Measurements from ENCODE around the gene SH2D7.

SH2D7 gene

DNA sequence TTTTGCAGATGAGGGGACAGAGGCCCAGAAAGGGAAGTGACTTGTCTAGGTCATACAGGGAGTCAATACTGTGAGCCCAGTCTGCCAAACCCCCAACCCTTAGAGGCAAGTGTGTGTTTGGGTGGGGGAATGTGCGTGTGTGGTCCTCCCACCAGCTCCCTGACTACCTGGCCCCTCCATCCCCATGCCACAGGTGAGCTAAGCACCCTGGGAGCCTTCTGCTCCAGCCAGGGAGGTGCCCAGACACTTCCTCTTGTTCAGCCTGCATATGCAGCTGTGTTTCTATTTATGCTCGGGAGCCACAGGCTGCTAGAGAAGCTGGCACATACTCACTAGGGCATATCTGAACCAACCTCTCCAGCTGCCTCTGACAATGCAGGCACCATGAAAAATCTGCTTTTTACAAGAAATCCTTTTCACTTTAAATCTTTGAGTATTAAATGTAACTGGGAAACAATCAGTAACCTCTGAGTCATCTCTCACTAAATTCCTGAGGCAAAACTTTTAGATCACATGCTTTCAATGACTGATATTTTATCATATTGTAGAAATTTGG lies 35.6 kb upstream of the SH2D7 start:
- Histone ChIP-seq H3K9me2 (ENCODE audit: low read depth, low read length) (no peaks in the 10 kb centered on the region), H3K4me1 (ENCODE audit: insufficient read depth, low read length, severe bottlenecking) (peaks cover 81% of the 10 kb centered on the region), H3F3A (ENCODE audit: insufficient read depth, low read length) (no peaks in the 10 kb centered on the region), H3K9me3 (ENCODE audit: low read length) (no peaks in the 10 kb centered on the region), H3K27me3 (ENCODE audit: insufficient read depth, low read length) (no peaks in the 10 kb centered on the region), H4K20me1 (ENCODE audit: insufficient read depth, low read length) (no peaks in the 10 kb centered on the region), H3K27ac (ENCODE audit: low read depth, low read length, poor library complexity, severe bottlenecking) (peak overlapping the region; percentile 94), H3K9ac (ENCODE audit: low read length) (no peak overlapping the region; the same call in 1 of the 2 replicates), H3K4me2 (ENCODE audit: low read length) (peak overlapping the region; percentile 61; the same call in 1 of the 2 replicates), H3K79me2 (ENCODE audit: insufficient read depth, low read length) (peaks cover 24% of the 10 kb centered on the region), H3K36me3 (ENCODE audit: insufficient read depth, low read length) (peaks cover 18% of the 10 kb centered on the region), H3K4me3 (ENCODE audit: low read depth, low read length, poor library complexity, severe bottlenecking) (no peak overlapping the region), H2AFZ (ENCODE audit: low read length) (no peak overlapping the region)
- TF ChIP-seq, protein P1, sequence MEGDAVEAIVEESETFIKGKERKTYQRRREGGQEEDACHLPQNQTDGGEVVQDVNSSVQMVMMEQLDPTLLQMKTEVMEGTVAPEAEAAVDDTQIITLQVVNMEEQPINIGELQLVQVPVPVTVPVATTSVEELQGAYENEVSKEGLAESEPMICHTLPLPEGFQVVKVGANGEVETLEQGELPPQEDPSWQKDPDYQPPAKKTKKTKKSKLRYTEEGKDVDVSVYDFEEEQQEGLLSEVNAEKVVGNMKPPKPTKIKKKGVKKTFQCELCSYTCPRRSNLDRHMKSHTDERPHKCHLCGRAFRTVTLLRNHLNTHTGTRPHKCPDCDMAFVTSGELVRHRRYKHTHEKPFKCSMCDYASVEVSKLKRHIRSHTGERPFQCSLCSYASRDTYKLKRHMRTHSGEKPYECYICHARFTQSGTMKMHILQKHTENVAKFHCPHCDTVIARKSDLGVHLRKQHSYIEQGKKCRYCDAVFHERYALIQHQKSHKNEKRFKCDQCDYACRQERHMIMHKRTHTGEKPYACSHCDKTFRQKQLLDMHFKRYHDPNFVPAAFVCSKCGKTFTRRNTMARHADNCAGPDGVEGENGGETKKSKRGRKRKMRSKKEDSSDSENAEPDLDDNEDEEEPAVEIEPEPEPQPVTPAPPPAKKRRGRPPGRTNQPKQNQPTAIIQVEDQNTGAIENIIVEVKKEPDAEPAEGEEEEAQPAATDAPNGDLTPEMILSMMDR (IDR thresholded peaks at IDR 0.05; ENCODE audit: low read length) = no peak
- TF ChIP-seq EZH2 (IDR thresholded peaks at IDR 0.05; ENCODE audit: borderline replicate concordance, low read length) = no peak

DNA sequence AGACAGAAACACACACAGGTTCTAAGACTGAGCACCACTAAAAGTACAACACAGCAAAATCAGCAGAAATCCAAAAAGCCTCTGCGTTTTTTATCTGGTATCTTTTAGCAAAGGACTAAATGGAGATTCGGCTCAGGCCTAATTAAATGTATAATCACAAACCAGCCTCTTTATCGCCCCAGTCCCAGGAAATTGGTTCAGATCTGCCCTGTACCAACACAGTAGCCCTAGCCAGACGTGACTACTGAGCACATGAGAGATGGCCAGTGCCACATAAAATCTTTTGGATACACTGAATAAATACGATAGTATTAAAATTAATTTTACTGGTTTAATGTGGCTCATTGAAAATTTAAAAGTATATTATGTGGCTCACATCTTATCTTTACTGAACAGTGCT lies 34.6 kb upstream of the SH2D7 start:
- H3K27ac ChIP-seq (ENCODE audit: low read depth, low read length, poor library complexity, severe bottlenecking) = peak overlapping the region; percentile 94
- peak overlapping the region; percentile 35 for H3K9ac ChIP-seq (ENCODE audit: low read length)
- H3K36me3 ChIP-seq (ENCODE audit: insufficient read depth, low read length) = peaks cover 12% of the 10 kb centered on the region
- peaks cover 34% of the 10 kb centered on the region for H3K79me2 ChIP-seq (ENCODE audit: insufficient read depth, low read length)
- peak overlapping the region; percentile 61 for H3K4me2 ChIP-seq (ENCODE audit: low read length)
- H3K4me1 ChIP-seq (ENCODE audit: insufficient read depth, low read length, severe bottlenecking) = peaks cover 81% of the 10 kb centered on the region
- H3K27me3 ChIP-seq (ENCODE audit: insufficient read depth, low read length) = no peaks in the 10 kb centered on the region
- H3K9me2 ChIP-seq (ENCODE audit: low read depth, low read length) = no peaks in the 10 kb centered on the region
- H2AFZ ChIP-seq (ENCODE audit: low read length) = no peak overlapping the region
- H4K20me1 ChIP-seq (ENCODE audit: insufficient read depth, low read length) = no peaks in the 10 kb centered on the region
- H3K4me3 ChIP-seq (ENCODE audit: low read depth, low read length, poor library complexity, severe bottlenecking) = peak overlapping the region; percentile 28
- H3K9me3 ChIP-seq (ENCODE audit: low read length) = no peaks in the 10 kb centered on the region
- H3F3A ChIP-seq (ENCODE audit: insufficient read depth, low read length) = no peaks in the 10 kb centered on the region
- no peak for TF ChIP-seq EZH2 (IDR thresholded peaks at IDR 0.05; ENCODE audit: borderline replicate concordance, low read length)
- TF ChIP-seq, protein P1 (IDR thresholded peaks at IDR 0.05; ENCODE audit: low read length) = no peak

DNA sequence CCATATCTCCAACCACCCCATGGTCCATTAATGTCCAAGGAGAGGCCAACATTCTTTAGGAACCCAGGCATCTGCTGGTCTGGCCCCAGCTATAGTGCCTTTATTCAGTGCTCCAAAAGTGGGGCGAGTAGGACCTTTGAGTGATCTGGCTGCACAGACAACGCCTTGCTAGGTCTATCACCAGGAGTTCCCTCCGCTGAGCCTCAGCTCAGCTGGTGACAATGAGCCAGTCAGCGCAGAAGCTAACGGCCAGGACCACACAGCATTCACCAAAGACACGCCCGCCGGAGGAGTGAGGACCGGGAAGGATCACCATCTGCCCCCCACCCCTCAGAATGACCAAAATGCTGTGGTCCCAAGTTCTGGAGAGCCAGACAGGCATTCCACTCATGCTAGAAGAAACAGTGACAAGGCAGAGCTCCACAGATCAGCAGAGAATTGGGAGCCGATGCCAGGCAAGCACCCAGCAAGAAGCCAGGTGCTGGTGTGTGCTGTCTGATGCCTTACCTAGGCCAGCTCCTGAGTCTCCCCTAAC lies 33.9 kb upstream of the SH2D7 start:
- peak overlapping the region; percentile 35 for H3K9ac ChIP-seq (ENCODE audit: low read length)

More for the DNA sequence above, 33.9 kb upstream of the SH2D7 start:
- Histone ChIP-seq H3K27me3 (ENCODE audit: insufficient read depth, low read length) (no peaks in the 10 kb centered on the region), H3K9me2 (ENCODE audit: low read depth, low read length) (no peaks in the 10 kb centered on the region), H3K4me2 (ENCODE audit: low read length) (peak overlapping the region; percentile 61), H3K9me3 (ENCODE audit: low read length) (no peaks in the 10 kb centered on the region), H3K27ac (ENCODE audit: low read depth, low read length, poor library complexity, severe bottlenecking) (peak overlapping the region; percentile 94), H4K20me1 (ENCODE audit: insufficient read depth, low read length) (no peaks in the 10 kb centered on the region), H2AFZ (ENCODE audit: low read length) (no peak overlapping the region), H3F3A (ENCODE audit: insufficient read depth, low read length) (no peaks in the 10 kb centered on the region), H3K4me1 (ENCODE audit: insufficient read depth, low read length, severe bottlenecking) (peaks cover 81% of the 10 kb centered on the region), H3K36me3 (ENCODE audit: insufficient read depth, low read length) (peaks cover 6% of the 10 kb centered on the region), H3K79me2 (ENCODE audit: insufficient read depth, low read length) (peaks cover 40% of the 10 kb centered on the region), H3K4me3 (ENCODE audit: low read depth, low read length, poor library complexity, severe bottlenecking) (peak overlapping the region; percentile 28)
- TF ChIP-seq, protein P1 (IDR thresholded peaks at IDR 0.05; ENCODE audit: low read length) = no peak
- TF ChIP-seq EZH2 (IDR thresholded peaks at IDR 0.05; ENCODE audit: borderline replicate concordance, low read length) = no peak

Data from OCI-LY1 (cell line).